ENCODE results near the gene VWF. TPM values are rescaled to one million over a fixed set of nuclear protein-coding genes. Genes with fewer than 3 reads are reported as not detected.

Gene VWF
- total RNA-seq, 1 experiment from 2014 or later: 0.06 TPM

- no peak for DNase-seq (ENCODE audit: low read depth)
These were observed 136.4 kb downstream of the VWF start for GRCh38 chr12:5988088-5988487.

- no peak for DNase-seq (ENCODE audit: low read depth)
These were observed 136.9 kb downstream of the VWF start for GRCh38 chr12:5987573-5987972.

GRCh38 chr12:5985471-5985870, 139.0 kb downstream of the VWF start:
- DNase-seq (ENCODE audit: low read depth): no peak

GRCh38 chr12:5984873-5985272, 139.6 kb downstream of the VWF start:
- DNase-seq (ENCODE audit: low read depth): no peak

GRCh38 chr12:5982106-5982505, 142.4 kb downstream of the VWF start:
- DNase-seq (ENCODE audit: low read depth): no peak

- DNase-seq (ENCODE audit: low read depth): no peak
These were observed 146.9 kb downstream of the VWF start for GRCh38 chr12:5977556-5977955.

GRCh38 chr12:5976711-5977110, 147.8 kb downstream of the VWF start:
- DNase-seq (ENCODE audit: low read depth): no peak

- DNase-seq (ENCODE audit: low read depth): no peak
These were observed 148.3 kb downstream of the VWF start for GRCh38 chr12:5976196-5976595.

GRCh38 chr12:5973461-5974115, 150.9 kb downstream of the VWF start:
- no peak for DNase-seq (ENCODE audit: low read depth)

- DNase-seq (ENCODE audit: low read depth): no peak
These were observed 152.1 kb downstream of the VWF start for GRCh38 chr12:5972387-5972786.

GRCh38 chr12:5971194-5971850, 153.1 kb downstream of the VWF start:
- DNase-seq (ENCODE audit: low read depth): no peak

GRCh38 chr12:5969974-5970690, 154.3 kb downstream of the VWF start:
- no peak for DNase-seq (ENCODE audit: low read depth)

GRCh38 chr12:5969156-5969973, 155.1 kb downstream of the VWF start:
- no peak for DNase-seq (ENCODE audit: low read depth)

- DNase-seq (ENCODE audit: low read depth): no peak
These were observed 156.6 kb downstream of the VWF start for GRCh38 chr12:5967645-5968415.

- DNase-seq (ENCODE audit: low read depth): no peak
These were observed 157.9 kb downstream of the VWF start for GRCh38 chr12:5966486-5967095.

- DNase-seq (ENCODE audit: low read depth): peak; percentile 45
These were observed 158.5 kb downstream of the VWF start for GRCh38 chr12:5965950-5966383.

- no peak for DNase-seq (ENCODE audit: low read depth)
These were observed 159.3 kb downstream of the VWF start for GRCh38 chr12:5964913-5965900.

GRCh38 chr12:5963515-5963914, 161.0 kb downstream of the VWF start:
- no peak for DNase-seq (ENCODE audit: low read depth)

GRCh38 chr12:5960783-5961182, 163.7 kb downstream of the VWF start:
- no peak for DNase-seq (ENCODE audit: low read depth)

Measured in LHCN-M2 (cell line).